Measurements from ENCODE around the gene TSTD1.

Gene TSTD1

DNA sequence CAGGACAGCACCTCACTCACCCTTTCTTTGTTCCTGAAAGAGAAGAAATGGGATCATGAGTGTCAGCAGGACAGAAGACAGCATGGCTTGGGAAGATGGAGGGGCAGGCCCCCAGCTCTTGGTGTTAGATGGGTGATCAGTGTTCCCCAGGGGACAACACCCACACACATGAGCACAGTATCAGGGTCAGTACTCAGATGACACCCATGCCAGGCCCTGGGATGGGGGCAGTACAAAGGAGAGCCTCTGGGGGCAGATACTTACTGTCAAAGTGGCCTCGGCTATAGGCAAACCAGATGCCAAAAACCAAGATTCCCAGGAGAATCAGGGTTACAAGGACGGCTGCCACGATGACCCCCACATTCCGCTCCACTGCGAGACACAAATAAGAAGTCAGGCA, 39.4 kb downstream of the TSTD1 start:
- Histone ChIP-seq H3K4me3 (ENCODE audit: low read length, poor library complexity, severe bottlenecking) (no peak overlapping the region), H3F3A (ENCODE audit: low read depth) (no peaks in the 10 kb centered on the region), H3K79me2 (ENCODE audit: insufficient read depth, low read length) (no peaks in the 10 kb centered on the region), H2AFZ (ENCODE audit: low read length) (no peak overlapping the region), H3K9ac (ENCODE audit: low read depth, low read length, poor library complexity, severe bottlenecking) (no peak overlapping the region), H3K9me2 (replicated peaks; ENCODE audit: low read depth, low read length) (no peaks in the 10 kb centered on the region), H3K36me3 (ENCODE audit: insufficient read depth, low read length) (peaks cover 31% of the 10 kb centered on the region; the same call in 1 of the 2 replicates), H3K27me3 (ENCODE audit: insufficient read depth, low read length, poor library complexity, severe bottlenecking) (no peaks in the 10 kb centered on the region), H3K9me3 (ENCODE audit: insufficient read depth, low read depth, low read length) (no peaks in the 10 kb centered on the region), H3K4me2 (ENCODE audit: low read depth, low read length, poor library complexity, severe bottlenecking) (no peak overlapping the region), H3K4me1 (ENCODE audit: insufficient read depth, low read length, poor library complexity, severe bottlenecking) (peaks cover 3% of the 10 kb centered on the region), H4K20me1 (ENCODE audit: insufficient read depth, low read length, poor library complexity, severe bottlenecking) (no peaks in the 10 kb centered on the region)
- no peak for TF ChIP-seq EZH2phosphoT487 (IDR thresholded peaks at IDR 0.05; ENCODE audit: borderline replicate concordance)
- TF ChIP-seq, protein P1, sequence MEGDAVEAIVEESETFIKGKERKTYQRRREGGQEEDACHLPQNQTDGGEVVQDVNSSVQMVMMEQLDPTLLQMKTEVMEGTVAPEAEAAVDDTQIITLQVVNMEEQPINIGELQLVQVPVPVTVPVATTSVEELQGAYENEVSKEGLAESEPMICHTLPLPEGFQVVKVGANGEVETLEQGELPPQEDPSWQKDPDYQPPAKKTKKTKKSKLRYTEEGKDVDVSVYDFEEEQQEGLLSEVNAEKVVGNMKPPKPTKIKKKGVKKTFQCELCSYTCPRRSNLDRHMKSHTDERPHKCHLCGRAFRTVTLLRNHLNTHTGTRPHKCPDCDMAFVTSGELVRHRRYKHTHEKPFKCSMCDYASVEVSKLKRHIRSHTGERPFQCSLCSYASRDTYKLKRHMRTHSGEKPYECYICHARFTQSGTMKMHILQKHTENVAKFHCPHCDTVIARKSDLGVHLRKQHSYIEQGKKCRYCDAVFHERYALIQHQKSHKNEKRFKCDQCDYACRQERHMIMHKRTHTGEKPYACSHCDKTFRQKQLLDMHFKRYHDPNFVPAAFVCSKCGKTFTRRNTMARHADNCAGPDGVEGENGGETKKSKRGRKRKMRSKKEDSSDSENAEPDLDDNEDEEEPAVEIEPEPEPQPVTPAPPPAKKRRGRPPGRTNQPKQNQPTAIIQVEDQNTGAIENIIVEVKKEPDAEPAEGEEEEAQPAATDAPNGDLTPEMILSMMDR (conservative IDR thresholded peaks at IDR 0.05; ENCODE audit: low read length) = no peak; the same call in 1 of the 2 replicates

DNA sequence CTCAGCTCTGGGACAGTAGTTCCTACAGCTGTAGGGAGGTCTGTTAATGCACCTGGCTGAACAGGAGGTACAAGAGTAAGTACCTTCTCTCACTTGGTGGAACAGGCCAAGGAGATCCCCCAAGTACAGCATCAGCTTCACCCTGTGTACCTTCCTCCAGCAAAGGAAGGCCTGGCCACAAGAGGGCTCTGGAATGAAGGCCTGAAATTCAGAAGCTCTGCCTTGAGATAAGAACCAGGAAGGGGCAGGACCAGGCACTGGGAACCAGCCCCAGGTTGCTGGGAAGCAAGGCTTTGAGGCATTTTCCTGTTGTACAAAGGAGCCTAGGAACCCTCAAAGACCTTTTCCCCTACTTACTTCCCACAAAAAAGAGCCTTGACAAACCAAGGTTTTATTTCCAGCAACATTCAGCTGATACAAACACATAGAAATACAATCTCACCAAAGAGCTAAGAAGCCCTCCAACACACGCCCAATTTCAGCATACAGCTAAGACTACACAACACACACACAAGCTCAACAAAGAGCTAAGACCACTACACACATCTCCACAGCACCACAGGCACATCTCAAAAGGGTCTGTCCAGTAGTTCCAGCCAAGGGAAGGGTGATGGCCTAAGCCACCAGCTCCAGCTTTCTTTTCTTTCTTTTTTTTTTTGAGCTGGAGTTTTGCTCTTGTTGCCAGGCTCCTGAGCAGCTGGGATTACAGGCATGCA, 41.3 kb downstream of the TSTD1 start:
- Histone ChIP-seq H3K4me1 (ENCODE audit: insufficient read depth, low read length, poor library complexity, severe bottlenecking) (peaks cover 3% of the 10 kb centered on the region), H3K27me3 (ENCODE audit: insufficient read depth, low read length, poor library complexity, severe bottlenecking) (no peaks in the 10 kb centered on the region), H3K79me2 (ENCODE audit: insufficient read depth, low read length) (no peaks in the 10 kb centered on the region), H4K20me1 (ENCODE audit: insufficient read depth, low read length, poor library complexity, severe bottlenecking) (no peaks in the 10 kb centered on the region), H3K4me2 (ENCODE audit: low read depth, low read length, poor library complexity, severe bottlenecking) (no peak overlapping the region), H3K36me3 (ENCODE audit: insufficient read depth, low read length) (peaks cover 31% of the 10 kb centered on the region; the same call in 1 of the 2 replicates), H3K9me3 (ENCODE audit: insufficient read depth, low read depth, low read length) (no peaks in the 10 kb centered on the region), H2AFZ (ENCODE audit: low read length) (peak overlapping the region; percentile 5; the same call in 1 of the 2 replicates), H3K9me2 (replicated peaks; ENCODE audit: low read depth, low read length) (no peaks in the 10 kb centered on the region), H3K4me3 (ENCODE audit: low read length, poor library complexity, severe bottlenecking) (no peak overlapping the region), H3F3A (ENCODE audit: low read depth) (no peaks in the 10 kb centered on the region), H3K9ac (ENCODE audit: low read depth, low read length, poor library complexity, severe bottlenecking) (no peak overlapping the region)
- TF ChIP-seq, protein P1 (conservative IDR thresholded peaks at IDR 0.05; ENCODE audit: low read length) = peak; percentile 82
- no peak for TF ChIP-seq EZH2phosphoT487 (IDR thresholded peaks at IDR 0.05; ENCODE audit: borderline replicate concordance)

DNA sequence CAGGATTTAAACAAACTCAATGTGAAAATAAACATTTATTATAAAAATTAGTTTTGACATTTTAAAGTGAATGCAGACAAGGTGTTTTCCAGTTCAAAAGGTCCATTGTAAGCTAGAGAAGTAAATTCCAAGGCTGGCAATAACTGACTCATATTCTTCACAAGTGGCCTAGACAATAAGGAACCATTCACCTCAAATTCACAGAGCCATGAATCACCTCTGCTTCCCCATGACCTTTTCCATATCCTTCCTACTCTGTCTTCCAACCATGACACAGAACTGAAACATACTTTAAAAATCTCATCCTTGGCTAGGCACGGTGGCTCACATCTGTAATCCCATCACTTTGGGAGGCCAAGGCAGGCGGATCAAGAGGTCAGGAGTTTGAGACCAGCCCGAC, 42.6 kb downstream of the TSTD1 start:
- Histone ChIP-seq H3K79me2 (ENCODE audit: insufficient read depth, low read length) (no peaks in the 10 kb centered on the region), H3F3A (ENCODE audit: low read depth) (no peaks in the 10 kb centered on the region), H3K4me1 (ENCODE audit: insufficient read depth, low read length, poor library complexity, severe bottlenecking) (peaks cover 3% of the 10 kb centered on the region), H3K4me2 (ENCODE audit: low read depth, low read length, poor library complexity, severe bottlenecking) (no peak overlapping the region), H3K9ac (ENCODE audit: low read depth, low read length, poor library complexity, severe bottlenecking) (no peak overlapping the region), H3K36me3 (ENCODE audit: insufficient read depth, low read length) (peaks cover 31% of the 10 kb centered on the region; the same call in 1 of the 2 replicates), H3K4me3 (ENCODE audit: low read length, poor library complexity, severe bottlenecking) (no peak overlapping the region), H4K20me1 (ENCODE audit: insufficient read depth, low read length, poor library complexity, severe bottlenecking) (no peaks in the 10 kb centered on the region), H2AFZ (ENCODE audit: low read length) (no peak overlapping the region), H3K27me3 (ENCODE audit: insufficient read depth, low read length, poor library complexity, severe bottlenecking) (no peaks in the 10 kb centered on the region), H3K9me2 (replicated peaks; ENCODE audit: low read depth, low read length) (no peaks in the 10 kb centered on the region), H3K9me3 (ENCODE audit: insufficient read depth, low read depth, low read length) (no peaks in the 10 kb centered on the region)
- no peak for TF ChIP-seq EZH2phosphoT487 (IDR thresholded peaks at IDR 0.05; ENCODE audit: borderline replicate concordance)
- TF ChIP-seq, protein P1 (conservative IDR thresholded peaks at IDR 0.05; ENCODE audit: low read length) = no peak
